Measurements from ENCODE around the gene TUNAR. TPM values are rescaled to one million over a fixed set of nuclear protein-coding genes. Genes with fewer than 3 reads are reported as not detected.

TUNAR gene
- total and polyA plus RNA-seq, 2 of the 4 experiments (the other 2 are of a cell fraction) = not detected

DNA sequence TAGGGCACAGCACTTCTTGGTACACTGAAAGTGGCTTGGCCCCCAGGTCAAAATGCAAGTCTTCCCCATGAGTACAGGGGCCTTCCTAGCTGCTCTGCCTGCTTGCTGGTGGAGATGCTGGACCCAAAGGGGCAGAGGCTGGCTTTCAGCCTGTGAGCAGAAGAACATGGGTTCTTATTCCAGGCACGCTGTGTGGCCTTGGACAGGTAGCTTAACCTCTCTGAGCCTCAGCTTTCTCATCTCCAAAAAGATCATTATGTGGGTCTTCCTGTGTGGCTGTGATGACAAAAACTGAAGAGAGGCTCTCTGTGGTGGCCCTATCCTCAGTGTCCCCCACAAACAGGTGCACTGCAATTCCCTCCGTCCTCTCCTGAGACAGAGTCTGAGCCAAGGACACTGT, 45.6 kb upstream of the TUNAR start:
- no peak overlapping the region for H2AK9ac ChIP-seq (replicated peaks; ENCODE audit: low read depth, low read length, poor library complexity)
- no peak overlapping the region for H3K4me2 ChIP-seq (ENCODE audit: low read depth, low read length)
- no peak overlapping the region for H4K8ac ChIP-seq (ENCODE audit: low read depth in 2 of 2, low read length in 2 of 2)
- BruUV-seq (replicated peaks) = no TSS peak
- DNase-seq (no peak), ATAC-seq (ENCODE audit: low read depth) (no peak)
- H2BK20ac ChIP-seq (ENCODE audit: low read depth, low read length) = no peak overlapping the region
- POLR2A ChIA-PET (ENCODE audit: unreplicated experiment) = no interaction called here
- H3K23ac ChIP-seq (ENCODE audit: low read depth, low read length) = no peak overlapping the region
- H2AFZ ChIP-seq (replicated peaks; ENCODE audit: low read length, poor library complexity) = no peak overlapping the region
- H3K9me1 ChIP-seq (ENCODE audit: insufficient read depth, low read length) = no peaks in the 10 kb centered on the region
- H3K27me3 ChIP-seq (ENCODE audit: control insufficient read depth, insufficient read depth, low read length) = no peaks in the 10 kb centered on the region
- in situ Hi-C loops (cut with MboI; ENCODE audit: low sequenced_read_pairs) (no loop called here), dilution Hi-C loops (cut with HindIII; ENCODE audit: low sequenced_read_pairs, unreplicated experiment) (no loop called here), intact Hi-C loops (cut with micrococcal nuclease) (no loop called here)
- no peak overlapping the region for H3K27ac ChIP-seq (ENCODE audit: insufficient read depth, low read length)
- H3K9ac ChIP-seq (ENCODE audit: low read depth, low read length) = no peak overlapping the region
- no peak overlapping the region for H3K4ac ChIP-seq (ENCODE audit: low read depth, low read length)
- H2AK5ac ChIP-seq (ENCODE audit: low read depth, low read length) = no peak overlapping the region
- H4K20me1 ChIP-seq (ENCODE audit: insufficient read depth, low read length) = no peaks in the 10 kb centered on the region
- H3K4me1 ChIP-seq (ENCODE audit: control insufficient read depth, insufficient read depth, low read length) = no peaks in the 10 kb centered on the region
- H3K56ac ChIP-seq (ENCODE audit: extremely low read depth, insufficient read depth, low read length) = no peak overlapping the region
- WGBS, 2 experiments (ENCODE audit: extremely low coverage in 2 of 2, insufficient read length in 1 of 2) = 57% methylated on average over 1 of the region's 2 CpGs; no CpG with 5 or more reads in 1 of the 2 experiments
- TF ChIP-seq CHD1 (IDR thresholded peaks at IDR 0.05; ENCODE audit: low read depth, low read length) (no peak), CEBPB (IDR thresholded peaks at IDR 0.05; ENCODE audit: low read depth, low read length) (no peak), FOS (IDR thresholded peaks at IDR 0.05; ENCODE audit: low read depth, low read length) (no peak), POLR2A (IDR thresholded peaks at IDR 0.05; ENCODE audit: low read depth, low read length) (no peak), BHLHE40 (IDR thresholded peaks at IDR 0.05; ENCODE audit: low read depth, low read length) (no peak), RFX5 (IDR thresholded peaks at IDR 0.05; ENCODE audit: low read depth, low read length) (no peak), CTCF (conservative IDR thresholded peaks at IDR 0.05; ENCODE audit: low read depth, low read length) (no peak), RCOR1 (IDR thresholded peaks at IDR 0.05; ENCODE audit: insufficient replicate concordance, low read length) (no peak), MAFK (IDR thresholded peaks at IDR 0.05; ENCODE audit: low read depth, low read length) (no peak), MXI1 (IDR thresholded peaks at IDR 0.05; ENCODE audit: borderline replicate concordance, low read depth, low read length) (no peak), RAD21 (IDR thresholded peaks at IDR 0.05; ENCODE audit: low read length) (no peak), SMC3 (IDR thresholded peaks at IDR 0.05; ENCODE audit: low read depth, low read length) (no peak)
- TF ChIP-seq, protein P1, sequence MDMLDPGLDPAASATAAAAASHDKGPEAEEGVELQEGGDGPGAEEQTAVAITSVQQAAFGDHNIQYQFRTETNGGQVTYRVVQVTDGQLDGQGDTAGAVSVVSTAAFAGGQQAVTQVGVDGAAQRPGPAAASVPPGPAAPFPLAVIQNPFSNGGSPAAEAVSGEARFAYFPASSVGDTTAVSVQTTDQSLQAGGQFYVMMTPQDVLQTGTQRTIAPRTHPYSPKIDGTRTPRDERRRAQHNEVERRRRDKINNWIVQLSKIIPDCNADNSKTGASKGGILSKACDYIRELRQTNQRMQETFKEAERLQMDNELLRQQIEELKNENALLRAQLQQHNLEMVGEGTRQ (IDR thresholded peaks at IDR 0.05; ENCODE audit: low read depth, low read length) = no peak
- H2BK120ac ChIP-seq (ENCODE audit: low read depth, low read length) = no peak overlapping the region
- H3K14ac ChIP-seq (replicated peaks; ENCODE audit: low read depth, low read length) = no peak overlapping the region
- H3K36me3 ChIP-seq (ENCODE audit: control insufficient read depth, insufficient read depth, low read length) = no peaks in the 10 kb centered on the region
- CTCF ChIA-PET = no interaction called here
- H2BK5ac ChIP-seq (ENCODE audit: low read depth, low read length, poor library complexity, severe bottlenecking) = no peak overlapping the region
- no peaks in the 10 kb centered on the region; the same call in 1 of the 2 replicates for H3K9me3 ChIP-seq (ENCODE audit: control insufficient read depth, insufficient read depth, low read length)
- no peak overlapping the region for H3K4me3 ChIP-seq (ENCODE audit: insufficient read depth, low read depth, low read length)
- H4K5ac ChIP-seq (ENCODE audit: low read depth, low read length) = no peak overlapping the region
- H3K79me1 ChIP-seq (ENCODE audit: low read depth in 1 of 2, low read length in 2 of 2) = no peaks in the 10 kb centered on the region
- no peak overlapping the region for H3K18ac ChIP-seq (ENCODE audit: low read depth, low read length)
- no peak overlapping the region for H4K91ac ChIP-seq (ENCODE audit: insufficient read depth, low read depth, low read length)
- H2BK15ac ChIP-seq (ENCODE audit: low read depth, low read length) = no peak overlapping the region
